ENCODE measurements around the gene GP1BA.
A peak's percentile ranks its signal among the peaks of the same experiment; 100 is the strongest.

GP1BA gene

DNA sequence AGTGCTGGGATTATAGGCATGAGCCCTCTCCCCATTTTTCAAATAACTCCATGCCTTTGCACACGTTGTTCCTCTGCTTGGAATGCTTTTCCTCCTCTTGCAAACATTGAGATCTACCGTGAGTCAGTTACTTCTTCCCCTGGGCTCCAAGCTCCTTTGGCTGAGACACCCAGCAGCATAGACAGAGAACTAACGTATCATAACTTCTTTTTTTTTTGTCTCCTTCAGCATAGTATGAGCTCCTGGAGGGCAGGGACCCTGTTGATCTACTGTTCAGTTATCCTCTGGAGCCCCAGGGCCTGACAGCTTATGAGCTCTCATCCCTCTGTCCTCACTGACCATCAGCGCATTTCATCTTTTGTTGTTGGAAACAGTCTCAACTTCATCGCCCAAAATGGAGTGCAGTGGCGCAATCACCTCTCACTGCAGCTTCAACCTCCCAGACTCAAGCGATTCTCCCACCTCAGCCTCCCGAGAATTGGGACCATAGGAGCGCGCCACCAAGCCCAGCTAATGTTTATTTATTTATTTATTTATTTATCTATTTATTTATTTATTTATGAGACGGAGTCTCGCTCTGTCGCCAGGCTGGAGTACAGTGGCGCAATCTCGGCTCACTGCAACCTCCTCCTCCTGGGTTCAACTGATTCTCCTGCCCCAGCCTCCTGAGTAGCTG lies 33.4 kb downstream of the GP1BA start:
- no peak for DNase-seq (ENCODE audit: low read depth)
- no peak overlapping the region for H3K4me3 ChIP-seq (ENCODE audit: low read depth, low read length)
- TF ChIP-seq, protein P1, sequence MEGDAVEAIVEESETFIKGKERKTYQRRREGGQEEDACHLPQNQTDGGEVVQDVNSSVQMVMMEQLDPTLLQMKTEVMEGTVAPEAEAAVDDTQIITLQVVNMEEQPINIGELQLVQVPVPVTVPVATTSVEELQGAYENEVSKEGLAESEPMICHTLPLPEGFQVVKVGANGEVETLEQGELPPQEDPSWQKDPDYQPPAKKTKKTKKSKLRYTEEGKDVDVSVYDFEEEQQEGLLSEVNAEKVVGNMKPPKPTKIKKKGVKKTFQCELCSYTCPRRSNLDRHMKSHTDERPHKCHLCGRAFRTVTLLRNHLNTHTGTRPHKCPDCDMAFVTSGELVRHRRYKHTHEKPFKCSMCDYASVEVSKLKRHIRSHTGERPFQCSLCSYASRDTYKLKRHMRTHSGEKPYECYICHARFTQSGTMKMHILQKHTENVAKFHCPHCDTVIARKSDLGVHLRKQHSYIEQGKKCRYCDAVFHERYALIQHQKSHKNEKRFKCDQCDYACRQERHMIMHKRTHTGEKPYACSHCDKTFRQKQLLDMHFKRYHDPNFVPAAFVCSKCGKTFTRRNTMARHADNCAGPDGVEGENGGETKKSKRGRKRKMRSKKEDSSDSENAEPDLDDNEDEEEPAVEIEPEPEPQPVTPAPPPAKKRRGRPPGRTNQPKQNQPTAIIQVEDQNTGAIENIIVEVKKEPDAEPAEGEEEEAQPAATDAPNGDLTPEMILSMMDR (conservative IDR thresholded peaks at IDR 0.05; ENCODE audit: low read depth, low read length) = no peak

DNA sequence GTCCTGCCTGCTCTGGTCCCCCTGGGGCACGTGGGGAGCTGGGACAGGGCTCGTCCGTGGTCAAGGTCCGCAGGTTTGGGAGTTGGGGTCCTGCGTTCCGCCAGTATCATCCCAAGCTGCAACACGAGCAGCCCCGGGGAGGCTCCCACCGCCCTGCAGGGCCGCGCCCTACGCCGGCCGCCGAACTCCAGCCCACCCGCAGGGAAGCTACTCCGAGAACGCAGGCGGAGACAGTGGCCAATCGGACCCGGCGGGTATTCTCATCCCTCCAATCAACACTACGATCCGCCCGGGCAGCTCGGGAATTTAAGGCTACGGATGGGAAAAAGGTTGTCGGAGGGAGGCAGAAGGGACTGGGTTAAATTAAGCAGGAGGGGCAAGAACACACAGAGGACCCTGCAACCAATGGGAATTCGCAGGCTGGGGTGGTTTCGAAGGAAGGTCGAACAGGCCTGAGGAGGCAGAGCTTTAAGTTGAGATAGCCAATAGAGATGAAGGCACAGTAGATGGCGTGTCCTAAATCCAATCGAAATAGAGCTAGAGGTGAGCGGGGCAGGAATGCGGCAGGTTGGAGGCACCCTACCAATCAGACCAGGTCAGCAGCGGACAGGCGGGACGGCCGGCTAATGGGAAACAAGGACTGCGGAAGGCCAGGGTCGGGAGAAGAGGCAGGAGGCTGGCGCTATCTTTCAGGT lies 34.9 kb downstream of the GP1BA start:
- peak; percentile 100 for DNase-seq (ENCODE audit: low read depth)
- H3K4me3 ChIP-seq (ENCODE audit: low read depth, low read length) = peak overlapping the region; percentile 92
- TF ChIP-seq, protein P1 (conservative IDR thresholded peaks at IDR 0.05; ENCODE audit: low read depth, low read length) = no peak

DNA sequence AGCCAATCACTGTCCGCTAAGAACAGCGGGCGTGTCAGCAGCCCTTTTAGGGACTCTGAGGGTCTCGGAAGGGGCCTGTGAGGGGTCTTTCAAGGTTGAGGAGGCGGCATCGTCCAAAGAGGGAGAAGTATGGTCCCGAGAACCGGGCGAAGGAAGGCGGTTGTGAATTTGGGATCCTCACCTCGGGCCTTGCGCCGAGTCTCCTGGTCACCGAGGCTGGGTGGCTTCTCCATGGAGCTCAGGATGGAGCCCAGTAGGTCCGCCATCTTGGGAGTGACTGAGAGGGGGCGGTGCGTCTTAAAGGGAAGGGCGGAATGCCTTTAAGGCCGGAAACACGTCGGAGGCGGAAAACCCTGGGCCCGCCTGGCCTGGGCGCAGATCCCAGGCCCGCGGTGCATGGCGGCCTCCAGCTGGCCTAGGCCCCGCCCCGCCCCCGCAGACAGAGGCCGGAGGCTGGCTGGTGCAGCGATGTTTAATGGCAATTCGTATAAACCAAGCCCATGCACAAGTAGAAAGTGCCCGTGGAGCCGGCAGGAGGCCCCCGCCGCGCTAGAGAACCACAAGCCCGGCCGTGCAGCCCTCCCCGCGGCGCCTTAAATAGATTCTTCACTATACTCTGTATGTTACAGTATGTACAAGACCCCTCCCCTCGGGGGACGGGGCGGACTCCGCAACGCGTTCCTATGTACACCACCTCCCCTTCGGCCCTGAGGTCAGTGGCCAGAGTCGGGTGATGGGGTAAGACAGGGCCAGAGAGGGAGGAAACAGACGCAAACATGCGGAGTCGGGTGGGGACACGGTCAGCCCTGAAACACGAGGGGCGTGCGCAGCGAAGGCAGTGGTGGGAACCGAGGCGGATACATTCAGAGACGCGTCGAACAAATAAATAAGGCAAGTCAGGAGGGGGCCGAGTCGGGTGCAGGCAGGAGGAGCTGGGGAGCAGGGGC lies 35.7 kb downstream of the GP1BA start, which contains the start of gene SPAG7:
Gene SPAG7, minus strand, starts transcription at position 279 of the 947 bp plus-strand sequence. Its CDS starts 13 bp downstream, at position 266.
- TF ChIP-seq, protein P1 (conservative IDR thresholded peaks at IDR 0.05; ENCODE audit: low read depth, low read length) = no peak
- H3K4me3 ChIP-seq (ENCODE audit: low read depth, low read length) = peak within 1 kb of the TSS; percentile 92
- peak; percentile 99 for DNase-seq (ENCODE audit: low read depth)

DNA sequence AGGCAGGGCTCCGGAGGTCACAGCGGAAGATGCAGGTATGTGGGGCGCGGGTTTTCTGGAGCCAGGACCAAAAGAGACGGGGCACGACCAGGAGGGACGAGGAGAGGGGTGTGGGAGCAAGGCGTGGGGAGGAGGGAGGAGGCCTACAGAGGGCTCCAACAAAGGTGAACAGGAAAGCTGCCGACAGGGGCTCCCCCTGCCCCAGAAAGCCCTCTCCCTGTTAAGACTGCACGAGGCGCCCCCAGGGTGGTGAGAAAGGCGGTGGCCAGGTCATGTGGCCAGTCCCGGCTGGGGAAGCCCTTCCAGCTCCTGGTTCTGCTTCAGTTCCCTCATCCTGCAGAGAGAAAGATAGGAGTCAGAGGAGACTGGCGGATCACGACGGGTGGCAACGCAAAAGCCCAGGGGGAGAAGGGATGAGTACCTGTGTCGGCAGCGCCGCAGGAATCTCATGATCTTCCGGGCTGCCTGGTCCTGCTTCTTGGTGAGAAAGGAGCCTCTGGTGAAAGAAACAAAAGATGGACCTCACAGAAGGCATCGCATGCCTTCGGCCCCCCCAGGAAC lies 36.5 kb downstream of the GP1BA start:
- peak overlapping the region; percentile 92 for H3K4me3 ChIP-seq (ENCODE audit: low read depth, low read length)

DNA sequence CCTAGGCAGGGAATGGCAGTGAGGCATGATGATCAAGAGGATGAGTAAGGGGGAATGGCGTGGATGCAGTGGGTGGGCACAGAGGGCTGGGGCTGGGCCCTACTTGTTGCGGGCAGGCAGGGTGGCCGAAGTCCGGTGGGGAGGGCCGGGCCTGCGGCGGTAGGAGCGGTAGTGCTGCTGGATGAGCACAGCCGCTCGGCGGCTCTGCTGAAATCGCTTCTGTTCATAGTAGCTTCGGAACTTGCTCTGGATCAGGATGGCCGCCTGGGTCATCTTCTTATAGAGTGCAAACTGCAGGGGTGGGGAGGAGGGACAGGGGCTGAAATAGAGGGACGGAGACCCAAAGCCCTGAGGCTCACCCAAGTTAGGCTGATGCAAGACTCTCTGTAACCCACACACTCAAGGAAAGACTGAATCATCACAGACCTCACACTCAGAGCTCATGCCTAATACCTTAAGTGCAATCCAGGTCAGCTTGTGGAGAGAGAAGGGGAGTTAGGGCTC lies 37.0 kb downstream of the GP1BA start:
- peak overlapping the region; percentile 92 for H3K4me3 ChIP-seq (ENCODE audit: low read depth, low read length)
- peak; percentile 97 for DNase-seq (ENCODE audit: low read depth)
- TF ChIP-seq, protein P1 (conservative IDR thresholded peaks at IDR 0.05; ENCODE audit: low read depth, low read length) = no peak

More for the DNA sequence above, 36.5 kb downstream of the GP1BA start:
- TF ChIP-seq, protein P1 (conservative IDR thresholded peaks at IDR 0.05; ENCODE audit: low read depth, low read length) = no peak
- DNase-seq (ENCODE audit: low read depth) = peak; percentile 52

DNA sequence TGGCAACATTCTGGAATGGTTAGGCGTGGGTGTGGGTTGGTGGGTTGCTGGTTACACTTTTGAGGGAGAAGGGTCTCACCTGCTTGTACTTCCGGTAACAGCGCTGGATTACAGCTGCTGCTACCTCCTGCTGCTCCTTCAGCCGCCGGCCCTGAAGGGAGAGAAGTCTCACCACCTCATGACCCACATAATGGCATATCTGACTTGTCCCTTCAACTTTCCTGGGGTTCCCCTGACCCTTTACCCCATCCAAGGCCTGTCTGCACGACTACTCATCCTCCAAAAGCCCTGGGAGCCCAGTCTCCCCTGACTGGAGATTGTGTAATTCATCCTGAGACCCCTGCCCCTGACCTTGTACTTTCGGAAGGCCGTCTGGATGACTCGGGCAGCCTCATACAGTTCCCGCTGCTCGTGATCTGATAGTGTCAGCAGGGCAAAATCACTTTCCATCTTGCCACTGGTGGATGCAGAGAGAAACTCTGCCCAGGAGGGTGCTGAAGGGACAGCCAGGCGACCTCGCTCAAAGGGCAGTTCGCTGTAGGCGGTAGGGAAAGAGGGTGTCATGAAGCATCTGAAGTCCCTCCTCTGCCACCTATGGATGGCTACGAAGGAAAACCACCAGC lies 37.6 kb downstream of the GP1BA start:
- TF ChIP-seq, protein P1 (conservative IDR thresholded peaks at IDR 0.05; ENCODE audit: low read depth, low read length) = peak; percentile 5
- DNase-seq (ENCODE audit: low read depth) = peak; percentile 63
- H3K4me3 ChIP-seq (ENCODE audit: low read depth, low read length) = peak overlapping the region; percentile 92
